HFFc6 (cell line): ENCODE measurements around the gene ARHGEF37. TPM values are rescaled to one million over a fixed set of nuclear protein-coding genes. Genes with fewer than 3 reads are reported as not detected.
A peak's percentile ranks its signal among the peaks of the same experiment; 100 is the strongest.

ENCODE experiments used
- DNase-seq: peaks from one replicate; pipeline ENCODE4 v3.0.0-alpha.2; 2018
- H3K27ac Mint-ChIP-seq: 2 replicates; pipeline ENCODE4 v1.8.0; 2020; ENCODE audit warnings: mild to moderate bottlenecking, mixed read lengths
- H3K27me3 Mint-ChIP-seq: 2 replicates; pipeline ENCODE4 v1.8.0; 2021; ENCODE audit warnings: mild to moderate bottlenecking, moderate library complexity, mixed read lengths; ENCODE audit not compliant: insufficient read depth
- H3K36me3 Mint-ChIP-seq: 2 replicates; pipeline ENCODE4 v1.8.0; 2021; ENCODE audit warnings: low read depth, mixed read lengths
- H3K4me1 Mint-ChIP-seq: 2 replicates; pipeline ENCODE4 v1.8.0; 2020; ENCODE audit warnings: low read depth, mixed read lengths
- H3K4me3 Mint-ChIP-seq: 2 replicates; pipeline ENCODE4 v1.8.0; 2020; ENCODE audit warnings: mild to moderate bottlenecking, moderate library complexity, mixed read lengths
- H3K9me3 Mint-ChIP-seq: 2 replicates; pipeline ENCODE4 v1.8.0; 2020; ENCODE audit warnings: mild to moderate bottlenecking, mixed read lengths
- total RNA-seq, 6 experiments: library from RNA; stranded (reverse); fragmentation: NEBNext Ultra II Directional; extraction: Animal tissue kit (Norgen Biotek cat#: 25700); gene quantifications; 2 replicates in 1 of 6; 3 replicates in 5 of 6; pipeline ENCODE4 v1.2.3, GENCODE V29; 2021
- TF ChIP-seq, protein P1 (sequence below): fragments of 200-600 bp; sonication (generic); IDR thresholded peaks from 2 replicates; pipeline ENCODE4 v1.5.0; 2021; ENCODE audit warnings: antibody characterized with exemption, mild to moderate bottlenecking

ARHGEF37 gene
- total RNA-seq, 6 experiments from 2014 or later: 0.31 to 0.81 (median 0.38) TPM

DNA sequence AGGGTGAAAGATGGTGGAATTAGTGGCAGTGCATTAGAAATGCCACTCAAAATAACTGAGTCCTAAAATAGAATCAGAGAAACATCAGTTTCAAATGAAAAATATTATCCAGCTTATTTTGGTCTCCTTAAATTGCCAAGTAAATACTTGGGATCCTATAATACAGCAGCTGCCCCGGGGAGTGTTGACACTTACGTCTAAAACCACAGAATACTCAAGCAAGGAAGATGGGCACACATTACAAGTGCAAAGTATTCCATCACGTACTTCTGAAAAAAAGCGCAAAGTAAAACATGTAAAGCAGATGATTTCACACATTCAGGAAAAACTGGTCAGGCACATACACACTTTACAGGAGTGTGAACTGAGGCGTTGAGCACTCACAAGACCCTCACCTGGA, 2.4 kb upstream of the ARHGEF37 start:
- no peak for DNase-seq
- Mint-ChIP-seq H3K4me1 (0 out of 2 replicates have a peak, but pooled peaks cover 12% of the 10 kb centered on the region), H3K27me3 (peaks cover 1% of the 10 kb centered on the region; the same call in 1 of the 2 replicates), H3K4me3 (no peak overlapping the region), H3K27ac (no peak overlapping the region), H3K36me3 (no peaks in the 10 kb centered on the region), H3K9me3 (no peaks in the 10 kb centered on the region)
- TF ChIP-seq, protein P1, sequence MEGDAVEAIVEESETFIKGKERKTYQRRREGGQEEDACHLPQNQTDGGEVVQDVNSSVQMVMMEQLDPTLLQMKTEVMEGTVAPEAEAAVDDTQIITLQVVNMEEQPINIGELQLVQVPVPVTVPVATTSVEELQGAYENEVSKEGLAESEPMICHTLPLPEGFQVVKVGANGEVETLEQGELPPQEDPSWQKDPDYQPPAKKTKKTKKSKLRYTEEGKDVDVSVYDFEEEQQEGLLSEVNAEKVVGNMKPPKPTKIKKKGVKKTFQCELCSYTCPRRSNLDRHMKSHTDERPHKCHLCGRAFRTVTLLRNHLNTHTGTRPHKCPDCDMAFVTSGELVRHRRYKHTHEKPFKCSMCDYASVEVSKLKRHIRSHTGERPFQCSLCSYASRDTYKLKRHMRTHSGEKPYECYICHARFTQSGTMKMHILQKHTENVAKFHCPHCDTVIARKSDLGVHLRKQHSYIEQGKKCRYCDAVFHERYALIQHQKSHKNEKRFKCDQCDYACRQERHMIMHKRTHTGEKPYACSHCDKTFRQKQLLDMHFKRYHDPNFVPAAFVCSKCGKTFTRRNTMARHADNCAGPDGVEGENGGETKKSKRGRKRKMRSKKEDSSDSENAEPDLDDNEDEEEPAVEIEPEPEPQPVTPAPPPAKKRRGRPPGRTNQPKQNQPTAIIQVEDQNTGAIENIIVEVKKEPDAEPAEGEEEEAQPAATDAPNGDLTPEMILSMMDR: no peak

DNA sequence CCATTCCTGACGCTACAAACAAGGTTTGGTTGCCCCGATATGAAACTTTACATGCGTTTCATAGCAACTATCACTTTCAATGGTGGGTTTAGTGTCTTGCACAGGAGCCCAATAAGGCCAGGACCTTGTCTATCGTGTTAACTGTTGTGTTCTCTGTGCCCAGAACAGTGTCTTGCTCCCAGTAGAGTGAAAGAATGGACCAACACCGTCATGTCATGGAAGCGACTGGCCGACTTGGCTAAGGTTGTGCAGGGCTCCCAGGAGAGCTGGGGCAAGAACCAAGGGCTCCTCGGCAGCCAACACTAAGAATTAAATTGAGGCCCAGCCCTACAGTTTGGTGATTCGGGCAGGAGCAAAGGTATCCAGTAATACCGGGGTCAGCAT, 498 bp upstream of the ARHGEF37 start:
- no peak for DNase-seq
- Mint-ChIP-seq H3K27me3 (peaks cover 1% of the 10 kb centered on the region; the same call in 1 of the 2 replicates), H3K4me3 (peak overlapping the region; percentile 81), H3K36me3 (no peaks in the 10 kb centered on the region), H3K4me1 (0 out of 2 replicates have a peak, but pooled peaks cover 12% of the 10 kb centered on the region), H3K27ac (no peak overlapping the region; the same call in 1 of the 2 replicates), H3K9me3 (no peaks in the 10 kb centered on the region)
- TF ChIP-seq, protein P1: no peak

DNA sequence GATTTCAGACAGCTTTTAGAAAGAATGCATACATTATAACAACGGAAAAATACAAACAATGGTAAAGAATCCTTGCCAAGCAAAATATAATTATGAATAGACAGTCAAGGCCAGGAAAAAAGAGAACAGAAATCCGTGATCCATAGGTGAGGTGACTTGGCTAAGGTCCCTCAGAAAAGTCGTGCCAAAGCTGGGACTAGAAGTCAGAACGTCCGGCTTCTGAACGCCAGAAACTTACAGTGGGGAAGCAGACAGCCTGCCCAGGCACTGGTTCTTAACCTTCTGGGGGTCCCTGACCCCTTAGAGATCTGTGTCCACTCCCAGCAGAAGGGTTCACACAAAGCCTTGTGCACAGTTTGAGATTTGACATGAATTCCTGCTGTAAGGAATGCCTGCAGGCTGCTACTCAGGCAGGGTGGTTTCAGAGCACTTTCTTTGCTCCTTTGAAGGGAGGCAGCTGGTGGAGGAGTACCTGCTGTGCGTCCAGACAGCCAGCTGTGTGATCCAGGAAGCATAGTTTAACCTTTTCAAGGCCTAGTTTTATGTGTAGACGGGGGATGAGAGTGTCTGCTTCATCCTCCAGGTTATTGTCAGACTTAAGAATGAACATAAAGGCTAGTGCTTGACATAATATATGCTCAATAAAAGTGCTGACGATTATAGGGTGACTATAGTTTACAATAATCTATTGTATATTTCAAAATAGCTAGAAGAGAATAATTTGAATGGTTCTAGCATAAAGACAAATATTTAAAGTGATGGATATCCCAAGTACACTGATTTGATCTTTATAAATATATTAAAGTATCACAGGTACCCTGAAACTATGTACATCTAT, 852 bp downstream of the ARHGEF37 start:
- no peak for DNase-seq

DNA sequence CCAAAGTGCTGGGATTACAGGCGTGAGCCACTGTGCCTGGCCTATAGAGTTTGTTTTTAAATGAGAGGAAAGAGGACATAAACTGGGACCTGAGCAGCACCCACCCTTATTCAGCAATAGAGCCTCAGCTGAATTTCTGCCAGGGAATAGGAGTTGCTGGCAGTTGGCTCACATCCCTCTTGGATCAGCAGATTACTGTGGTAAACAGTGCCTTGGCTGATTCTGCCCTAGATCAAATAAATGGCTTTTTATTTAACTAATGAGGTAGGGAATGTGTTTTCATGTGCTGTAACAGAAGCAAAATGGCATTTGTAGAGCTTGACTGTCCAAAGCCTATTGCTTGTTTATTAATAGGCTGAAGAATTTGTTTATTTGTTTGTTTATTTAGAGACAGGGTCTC, 2.1 kb downstream of the ARHGEF37 start:
- Mint-ChIP-seq H3K9me3 (no peaks in the 10 kb centered on the region), H3K4me3 (no peak overlapping the region), H3K4me1 (0 out of 2 replicates have a peak, but pooled peaks cover 17% of the 10 kb centered on the region), H3K27me3 (peaks cover 1% of the 10 kb centered on the region; the same call in 1 of the 2 replicates), H3K27ac (no peak overlapping the region), H3K36me3 (no peaks in the 10 kb centered on the region)
- TF ChIP-seq, protein P1: no peak
- DNase-seq: no peak

More for the DNA sequence above, 852 bp downstream of the ARHGEF37 start:
- no peaks in the 10 kb centered on the region for H3K9me3 Mint-ChIP-seq
- H3K36me3 Mint-ChIP-seq: no peaks in the 10 kb centered on the region
- peaks cover 1% of the 10 kb centered on the region; the same call in 1 of the 2 replicates for H3K27me3 Mint-ChIP-seq
- H3K4me3 Mint-ChIP-seq: peak overlapping the region; percentile 81
- H3K27ac Mint-ChIP-seq: no peak overlapping the region
- H3K4me1 Mint-ChIP-seq: 0 out of 2 replicates have a peak, but pooled peaks cover 16% of the 10 kb centered on the region
- TF ChIP-seq, protein P1: no peak

DNA sequence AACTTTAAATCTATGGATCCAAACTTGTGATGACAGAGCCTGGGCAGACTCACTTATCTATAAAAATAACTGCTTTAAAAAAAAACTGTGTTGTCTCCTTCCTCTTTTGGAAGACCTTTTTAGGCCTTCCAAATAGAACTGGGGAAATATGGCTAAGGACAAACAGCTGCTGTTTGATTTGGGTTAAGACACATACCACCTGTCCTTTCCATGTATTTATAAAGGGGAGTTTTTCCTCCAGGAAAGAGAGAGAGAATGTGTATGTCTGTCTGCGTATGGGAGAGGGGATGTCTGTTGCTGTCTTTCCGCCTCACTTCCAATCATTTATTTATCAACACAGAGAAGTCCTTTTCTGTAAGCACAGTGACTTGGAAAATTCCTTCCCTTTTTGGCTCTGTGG, 2.8 kb downstream of the ARHGEF37 start:
- TF ChIP-seq, protein P1: no peak
- no peak overlapping the region for H3K27ac Mint-ChIP-seq
- no peaks in the 10 kb centered on the region for H3K36me3 Mint-ChIP-seq
- H3K4me3 Mint-ChIP-seq: no peak overlapping the region
- 0 out of 2 replicates have a peak, but pooled peaks cover 17% of the 10 kb centered on the region for H3K4me1 Mint-ChIP-seq
- no peaks in the 10 kb centered on the region for H3K9me3 Mint-ChIP-seq
- DNase-seq: no peak
- peaks cover 1% of the 10 kb centered on the region; the same call in 1 of the 2 replicates for H3K27me3 Mint-ChIP-seq
